Effector memory CD4-positive, alpha-beta T cell (primary cell): Measurements from ENCODE around the gene ARFRP1.

Source experiments
- DNase-seq, 3 donors: peaks; one replicate each; pipeline ENCODE4 v3.0.0-alpha.2; 2020
- H3K27ac ChIP-seq: 2 replicates; pipeline ENCODE4 v1.7.0; 2013; ENCODE audit warnings: mild to moderate bottlenecking, low read length, moderate library complexity; ENCODE audit not compliant: insufficient read depth, poor library complexity, severe bottlenecking
- H3K27me3 ChIP-seq: replicated peaks from 2 replicates; pipeline ENCODE4 v1.7.0; 2013; ENCODE audit warnings: mild to moderate bottlenecking, low read length; ENCODE audit not compliant: insufficient read depth, control insufficient read depth, poor library complexity, severe bottlenecking
- H3K36me3 ChIP-seq: 2 replicates; pipeline ENCODE4 v1.7.0; 2013; ENCODE audit warnings: mild to moderate bottlenecking, low read length, moderate library complexity; ENCODE audit not compliant: control insufficient read depth, insufficient read depth
- H3K4me1 ChIP-seq: 2 replicates; pipeline ENCODE4 v1.7.0; 2013; ENCODE audit warnings: low read length, mild to moderate bottlenecking; ENCODE audit not compliant: control insufficient read depth, insufficient read depth, poor library complexity, severe bottlenecking
- H3K4me3 ChIP-seq: 2 replicates; pipeline ENCODE4 v1.7.0; 2013; ENCODE audit warnings: low read length, low read depth, mild to moderate bottlenecking; ENCODE audit not compliant: insufficient read depth, poor library complexity, severe bottlenecking
- H3K9me3 ChIP-seq: 2 replicates; pipeline ENCODE4 v1.7.0; 2013; ENCODE audit warnings: mild to moderate bottlenecking, low read length, moderate library complexity; ENCODE audit not compliant: control insufficient read depth

The ARFRP1 gene

DNA sequence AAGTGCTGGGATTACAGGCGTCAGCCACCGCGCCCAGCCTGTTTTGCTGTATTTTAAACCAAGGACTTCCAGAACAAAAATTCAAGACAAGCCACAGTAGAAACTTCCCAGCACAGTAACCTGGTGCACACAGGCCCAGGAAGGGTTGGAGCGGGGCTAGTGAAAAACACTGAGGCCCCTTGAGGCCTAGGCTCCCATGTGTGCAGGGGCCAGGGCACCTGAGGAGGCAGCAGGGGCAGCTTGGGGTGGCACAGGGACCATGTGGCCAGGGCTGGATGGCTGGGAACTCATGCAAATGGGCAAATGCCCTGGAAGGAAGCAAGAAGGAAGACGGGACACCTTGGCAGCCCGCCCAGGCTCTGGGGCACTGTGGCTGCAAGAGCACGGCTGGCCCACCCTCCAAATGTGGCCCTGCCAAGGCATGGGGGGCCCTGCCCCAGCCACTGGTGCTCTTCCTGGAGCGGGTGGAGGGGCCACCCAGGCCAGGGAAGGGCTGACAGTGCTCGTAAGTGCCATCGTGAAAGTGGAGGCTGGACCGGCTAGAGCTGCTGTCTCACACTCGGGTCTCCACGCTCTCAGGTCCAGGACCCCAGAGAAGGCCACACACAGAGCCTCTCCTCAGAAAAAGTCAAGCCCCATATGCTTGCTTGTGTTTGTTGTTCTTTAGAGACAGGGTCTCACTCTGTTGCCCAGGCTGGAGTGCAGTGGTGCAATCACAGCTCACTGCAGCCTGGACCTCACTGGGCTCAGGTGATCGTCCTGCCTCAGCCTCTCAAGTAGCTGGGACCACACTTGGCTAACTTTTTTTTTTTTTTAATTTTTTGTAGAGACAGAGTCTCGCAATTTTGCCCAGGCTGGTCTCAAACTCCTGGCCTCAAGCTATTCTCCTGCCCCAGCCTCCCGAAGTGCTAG lies 42.1 kb upstream of the ARFRP1 start:
- no peaks in the 10 kb centered on the region for H3K36me3 ChIP-seq

DNA sequence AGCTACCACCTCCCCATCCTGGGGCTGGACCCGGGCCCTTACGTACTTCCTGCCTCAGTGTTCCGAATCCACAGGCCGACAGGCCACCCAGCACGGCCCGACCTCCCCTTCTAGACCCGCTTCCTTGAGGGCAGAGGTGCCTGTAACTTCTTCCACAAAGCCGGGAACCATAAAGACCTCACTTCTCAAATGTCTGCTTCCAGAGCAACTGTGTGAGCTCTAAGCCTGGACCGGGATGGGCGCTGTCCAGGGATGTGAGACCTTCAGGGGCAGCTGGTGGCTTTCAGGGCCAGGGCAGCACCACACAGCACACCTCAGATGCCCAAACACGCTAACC lies 41.1 kb upstream of the ARFRP1 start:
- no peak for DNase-seq
- no peaks in the 10 kb centered on the region for H3K27me3 ChIP-seq
- no peak overlapping the region for H3K27ac ChIP-seq
- H3K4me3 ChIP-seq, result no peak overlapping the region
- H3K9me3 ChIP-seq, result no peaks in the 10 kb centered on the region
- H3K4me1 ChIP-seq, result peaks cover 24% of the 10 kb centered on the region
- H3K36me3 ChIP-seq, result no peaks in the 10 kb centered on the region

More for the DNA sequence above, 42.1 kb upstream of the ARFRP1 start:
- H3K27me3 ChIP-seq, result no peaks in the 10 kb centered on the region
- H3K27ac ChIP-seq, result no peak overlapping the region
- no peak overlapping the region for H3K4me3 ChIP-seq
- DNase-seq, result no peak
- H3K9me3 ChIP-seq, result no peaks in the 10 kb centered on the region
- H3K4me1 ChIP-seq, result peaks cover 24% of the 10 kb centered on the region

GRCh38 chr20:63748070-63748933 lies 40.5 kb upstream of the ARFRP1 start:
- peaks cover 24% of the 10 kb centered on the region for H3K4me1 ChIP-seq
- no peaks in the 10 kb centered on the region for H3K9me3 ChIP-seq
- H3K4me3 ChIP-seq, result no peak overlapping the region
- H3K27me3 ChIP-seq, result no peaks in the 10 kb centered on the region
- H3K36me3 ChIP-seq, result peaks cover 3% of the 10 kb centered on the region
- DNase-seq, result no peak
- H3K27ac ChIP-seq, result no peak overlapping the region

GRCh38 chr20:63747622-63748069 lies 39.9 kb upstream of the ARFRP1 start:
- H3K4me1 ChIP-seq, result peaks cover 24% of the 10 kb centered on the region
- H3K4me3 ChIP-seq, result no peak overlapping the region
- no peak overlapping the region for H3K27ac ChIP-seq
- no peaks in the 10 kb centered on the region for H3K27me3 ChIP-seq
- no peak for DNase-seq
- peaks cover 9% of the 10 kb centered on the region for H3K36me3 ChIP-seq
- H3K9me3 ChIP-seq, result no peaks in the 10 kb centered on the region

DNA sequence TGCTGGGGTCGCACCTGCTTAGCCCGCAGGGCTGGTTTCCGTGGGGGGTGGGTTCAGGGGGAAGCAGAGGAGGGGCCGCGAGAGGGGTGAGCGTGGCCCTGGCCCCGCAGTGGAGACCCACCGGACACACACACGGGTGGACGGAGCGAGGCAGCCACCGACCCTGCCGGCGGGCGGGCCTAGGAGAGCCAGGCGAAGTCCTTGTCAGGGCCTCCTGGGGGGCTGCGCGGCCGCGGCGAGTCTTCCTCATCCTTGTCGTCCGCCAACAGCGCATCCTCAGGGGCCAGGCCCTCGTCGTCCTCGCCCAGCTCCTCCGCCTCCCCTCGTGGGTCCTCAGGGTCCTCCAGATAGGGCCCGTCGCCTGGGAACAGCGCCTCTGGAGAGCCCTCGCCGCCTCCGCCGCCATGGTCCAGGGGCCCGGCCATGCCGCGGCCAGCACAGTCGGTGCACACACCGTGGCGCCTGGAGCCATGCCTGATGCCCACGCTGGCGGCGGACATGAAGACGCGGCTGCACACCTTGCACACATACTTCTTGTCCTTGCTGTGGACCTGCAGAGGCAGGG lies 39.1 kb upstream of the ARFRP1 start:
- H3K4me3 ChIP-seq, result no peak overlapping the region
- H3K36me3 ChIP-seq, result peaks cover 17% of the 10 kb centered on the region
- no peak overlapping the region for H3K27ac ChIP-seq
- H3K27me3 ChIP-seq, result no peaks in the 10 kb centered on the region
- DNase-seq, result no peak
- no peaks in the 10 kb centered on the region for H3K9me3 ChIP-seq
- H3K4me1 ChIP-seq, result peaks cover 22% of the 10 kb centered on the region

GRCh38 chr20:63745961-63746731 lies 38.4 kb upstream of the ARFRP1 start:
- Histone ChIP-seq H3K4me1 (peaks cover 18% of the 10 kb centered on the region), H3K9me3 (no peaks in the 10 kb centered on the region), H3K4me3 (no peak overlapping the region), H3K27me3 (no peaks in the 10 kb centered on the region), H3K36me3 (peaks cover 24% of the 10 kb centered on the region), H3K27ac (no peak overlapping the region)
- DNase-seq, result no peak

DNA sequence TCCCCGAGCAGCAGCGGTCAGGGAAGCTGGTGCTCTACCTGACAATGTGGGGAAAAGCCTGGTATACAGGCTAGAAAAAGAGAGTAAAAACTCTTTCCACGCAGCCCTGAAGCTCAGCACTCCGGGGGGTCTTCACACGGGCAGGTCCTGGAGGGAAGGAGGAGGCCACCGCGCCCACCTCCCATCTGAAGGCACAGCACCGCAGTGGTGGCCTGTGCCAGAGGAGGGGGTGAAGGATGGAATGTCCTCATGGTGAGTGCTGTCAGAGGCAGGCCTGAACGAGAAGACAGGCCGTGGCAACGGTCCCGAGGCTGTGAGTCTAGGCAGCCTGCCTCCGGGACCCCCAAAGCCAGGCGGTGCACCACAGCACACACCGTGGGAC lies 37.6 kb upstream of the ARFRP1 start:
- Histone ChIP-seq H3K27me3 (no peaks in the 10 kb centered on the region), H3K36me3 (peaks cover 25% of the 10 kb centered on the region), H3K4me1 (peaks cover 16% of the 10 kb centered on the region), H3K4me3 (no peak overlapping the region), H3K9me3 (no peaks in the 10 kb centered on the region), H3K27ac (no peak overlapping the region)
- no peak for DNase-seq

DNA sequence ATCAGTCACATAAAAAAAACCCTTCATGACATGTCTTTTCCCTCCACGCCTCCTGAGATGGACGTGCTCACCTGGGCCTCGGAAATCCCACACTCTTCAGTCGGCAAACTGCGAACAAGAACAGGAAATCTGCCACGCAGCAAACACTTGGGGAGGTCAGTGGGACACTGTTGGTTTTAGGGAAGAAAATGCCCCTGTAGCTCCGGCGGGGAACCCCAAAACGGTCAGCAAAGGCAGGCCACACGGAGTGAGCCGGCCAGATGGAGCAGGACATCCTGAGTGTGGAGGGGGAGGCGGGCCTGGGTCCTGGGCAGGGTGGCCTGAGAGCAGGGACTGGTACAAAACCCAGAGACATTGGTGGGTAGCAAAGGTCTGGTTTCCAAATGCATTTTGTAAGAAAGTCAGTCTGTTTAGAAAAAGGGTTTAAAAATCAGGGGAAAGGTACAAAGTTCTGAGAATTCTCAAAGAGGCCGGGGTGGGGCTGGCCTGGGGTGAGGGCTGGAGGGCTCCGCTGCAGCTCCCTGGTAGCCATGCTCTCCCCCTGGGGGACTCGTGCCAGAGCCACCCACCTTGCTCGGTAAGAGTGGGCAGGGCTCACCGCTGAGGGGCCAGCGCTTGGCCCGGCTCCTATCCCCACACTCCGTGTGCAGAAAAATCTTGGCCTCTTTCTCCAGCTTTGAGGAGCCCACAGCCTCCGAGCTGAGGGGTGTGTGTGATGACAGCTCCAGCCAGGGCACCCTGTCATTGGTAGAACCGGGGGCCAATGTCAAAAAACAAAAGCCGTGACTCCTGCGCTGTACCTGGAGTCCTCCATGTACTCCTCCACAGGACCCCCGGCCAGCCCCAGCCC lies 37.0 kb upstream of the ARFRP1 start:
- Histone ChIP-seq H3K4me3 (no peak overlapping the region), H3K36me3 (peaks cover 25% of the 10 kb centered on the region), H3K27me3 (no peaks in the 10 kb centered on the region), H3K27ac (no peak overlapping the region), H3K4me1 (peaks cover 10% of the 10 kb centered on the region), H3K9me3 (no peaks in the 10 kb centered on the region)
- no peak for DNase-seq

GRCh38 chr20:63744158-63744557 lies 36.4 kb upstream of the ARFRP1 start:
- Histone ChIP-seq H3K36me3 (peaks cover 25% of the 10 kb centered on the region), H3K27ac (no peak overlapping the region), H3K4me3 (no peak overlapping the region), H3K4me1 (peaks cover 10% of the 10 kb centered on the region), H3K9me3 (no peaks in the 10 kb centered on the region), H3K27me3 (no peaks in the 10 kb centered on the region)
- no peak for DNase-seq
